CD4-positive, CD25-positive, alpha-beta regulatory T cell (primary cell): Measurements from ENCODE around the gene EID1. TPM values are rescaled to one million over a fixed set of nuclear protein-coding genes. Genes with fewer than 3 reads are reported as not detected.
A peak's percentile ranks its signal among the peaks of the same experiment; 100 is the strongest.

Source experiments
- ATAC-seq, 2 donors: fragments of 150-1000 bp; cut with Tn5 transposase; one replicate each; pipeline ENCODE4 v1.10.0; 2021; ENCODE audit warnings: low read depth in 2 of 2, moderate number of reproducible peaks in 2 of 2, moderate library complexity in 1 of 2
- DNase-seq, 3 donors: peaks; one replicate each; pipeline versions ENCODE4 v3.0.0 to v3.0.0-alpha.2; 2012 to 2022; ENCODE audit warnings: mixed read lengths in 1 of 3
- H3K27ac ChIP-seq: one replicate; pipeline ENCODE4 v1.7.0; 2013; ENCODE audit warnings: mild to moderate bottlenecking, low read length; ENCODE audit not compliant: insufficient read depth, poor library complexity, severe bottlenecking
- H3K27me3 ChIP-seq: one replicate; pipeline ENCODE4 v1.7.0; 2013; ENCODE audit warnings: low read length; ENCODE audit not compliant: control insufficient read depth, insufficient read depth
- H3K36me3 ChIP-seq: one replicate; pipeline ENCODE4 v1.7.0; 2013; ENCODE audit warnings: mild to moderate bottlenecking, low read length, moderate library complexity; ENCODE audit not compliant: control insufficient read depth, insufficient read depth
- H3K4me1 ChIP-seq: 2 replicates; pipeline ENCODE4 v1.7.0; 2013; ENCODE audit warnings: mild to moderate bottlenecking, low read length; ENCODE audit not compliant: insufficient read depth, control insufficient read depth, poor library complexity, severe bottlenecking
- H3K4me3 ChIP-seq: one replicate; pipeline ENCODE4 v1.7.0; 2013; ENCODE audit warnings: low read depth, mild to moderate bottlenecking, low read length, moderate library complexity
- H3K9me3 ChIP-seq, 2 experiments: 1 replicate in 1 of 2; 2 replicates in 1 of 2; pipeline ENCODE4 v1.7.0; 2013; ENCODE audit warnings: low read length in 2 of 2, mild to moderate bottlenecking in 1 of 2, moderate library complexity in 1 of 2; ENCODE audit not compliant: control insufficient read depth in 2 of 2
- H3K27ac Mint-ChIP-seq, 3 donors: one replicate each; pipeline ENCODE4 v1.8.0; 2020 to 2022; ENCODE audit warnings: mild to moderate bottlenecking in 3 of 3, mixed read lengths in 3 of 3, moderate library complexity in 2 of 3
- H3K27me3 Mint-ChIP-seq: one replicate; pipeline ENCODE4 v1.8.0; 2022; ENCODE audit warnings: mild to moderate bottlenecking, mixed read lengths
- H3K36me3 Mint-ChIP-seq: one replicate; pipeline ENCODE4 v1.8.0; 2020; ENCODE audit warnings: mixed read lengths
- H3K4me1 Mint-ChIP-seq, 4 donors: one replicate each; pipeline ENCODE4 v1.8.0; 2020 to 2022; ENCODE audit warnings: mixed read lengths in 4 of 4, mild to moderate bottlenecking in 1 of 4
- H3K4me3 Mint-ChIP-seq, 4 donors: one replicate each; pipeline ENCODE4 v1.8.0; 2020 to 2022; ENCODE audit warnings: mild to moderate bottlenecking in 4 of 4, mixed read lengths in 4 of 4, moderate library complexity in 3 of 4
- H3K9me3 Mint-ChIP-seq, 7 donors: one replicate each; pipeline ENCODE4 v1.8.0; 2020 to 2022; ENCODE audit warnings: mixed read lengths in 7 of 7, mild to moderate bottlenecking in 3 of 7, moderate library complexity in 2 of 7
- polyA plus RNA-seq, 4 donors: library from polyadenylated mRNA; unstranded; fragments of 300-500 nt; fragmentation: Illumina TruSeq; gene quantifications; one replicate each; pipeline ENCODE4 v1.2.3, GENCODE V29; 2021
- total RNA-seq: library from RNA; stranded (reverse); gene quantifications from one replicate; pipeline ENCODE4 v1.2.3, GENCODE V29; 2022

Gene EID1
- total and polyA plus RNA-seq, 5 donors from 2014 or later, result 67.8 to 274 (median 244) TPM

- Mint-ChIP-seq H3K4me3 (no peak overlapping the region), H3K9me3 (peaks cover 0 to 8% (median 0%) of the 10 kb centered on the region in 7 donors), H3K27ac (no peak overlapping the region), H3K27me3 (peaks cover 37% of the 10 kb centered on the region), H3K36me3 (no peaks in the 10 kb centered on the region), H3K4me1 (no peaks in the 10 kb centered on the region)
- DNase-seq (no peak), ATAC-seq (no peak)
- Histone ChIP-seq H3K27ac (no peak overlapping the region), H3K27me3 (peaks cover 5% of the 10 kb centered on the region), H3K9me3 (no peaks in the 10 kb centered on the region), H3K4me3 (no peak overlapping the region), H3K36me3 (no peaks in the 10 kb centered on the region), H3K4me1 (no peaks in the 10 kb centered on the region)
Measured at GRCh38 chr15:48913141-48913540, 35.2 kb downstream of the EID1 start.

- no peak for ATAC-seq
- Mint-ChIP-seq H3K4me3 (no peak overlapping the region), H3K27ac (no peak overlapping the region), H3K9me3 (peaks cover 0 to 6% (median 0%) of the 10 kb centered on the region in 7 donors), H3K36me3 (no peaks in the 10 kb centered on the region), H3K4me1 (no peaks in the 10 kb centered on the region), H3K27me3 (peaks cover 29% of the 10 kb centered on the region)
- no peak overlapping the region for H3K27ac ChIP-seq
- H3K9me3 ChIP-seq, result no peaks in the 10 kb centered on the region
- DNase-seq, result no peak
- H3K4me3 ChIP-seq, result no peak overlapping the region
- H3K4me1 ChIP-seq, result no peaks in the 10 kb centered on the region
- no peaks in the 10 kb centered on the region for H3K36me3 ChIP-seq
- H3K27me3 ChIP-seq, result peaks cover 7% of the 10 kb centered on the region
Measured at GRCh38 chr15:48914717-48915116, 36.8 kb downstream of the EID1 start.

GRCh38 chr15:48915861-48916260 lies 37.9 kb downstream of the EID1 start:
- no peak overlapping the region for H3K4me3 ChIP-seq
- no peaks in the 10 kb centered on the region for H3K9me3 ChIP-seq
- H3K27ac ChIP-seq, result no peak overlapping the region
- H3K27me3 Mint-ChIP-seq, result peaks cover 30% of the 10 kb centered on the region
- H3K4me1 ChIP-seq, result no peaks in the 10 kb centered on the region
- ATAC-seq, result no peak
- H3K9me3 Mint-ChIP-seq, result peaks cover 0 to 6% (median 0%) of the 10 kb centered on the region in 7 donors
- H3K4me3 Mint-ChIP-seq, result no peak overlapping the region
- no peaks in the 10 kb centered on the region for H3K4me1 Mint-ChIP-seq
- H3K27ac Mint-ChIP-seq, result no peak overlapping the region
- H3K27me3 ChIP-seq, result peaks cover 8% of the 10 kb centered on the region
- H3K36me3 Mint-ChIP-seq, result no peaks in the 10 kb centered on the region
- DNase-seq, result no peak
- H3K36me3 ChIP-seq, result no peaks in the 10 kb centered on the region

DNA sequence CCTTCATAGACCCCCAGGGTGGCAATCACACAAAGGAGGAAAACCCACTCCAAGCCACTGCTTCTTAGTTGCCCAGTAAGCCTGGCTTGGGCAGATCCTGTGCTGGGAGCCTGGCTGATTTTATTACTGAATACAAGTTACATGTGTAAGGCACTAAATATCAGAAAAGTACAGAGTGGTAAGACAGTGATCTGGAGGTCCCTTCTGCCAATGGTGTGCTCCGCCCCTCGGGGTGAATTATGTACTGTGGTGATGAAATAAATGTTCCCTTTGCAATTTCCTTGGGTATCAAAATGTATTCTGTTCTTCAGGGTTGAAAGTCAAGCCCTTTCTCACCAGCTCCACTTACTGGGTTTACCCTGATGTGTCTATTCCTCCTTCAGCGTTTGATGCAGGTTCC lies 38.8 kb downstream of the EID1 start:
- H3K36me3 Mint-ChIP-seq, result no peaks in the 10 kb centered on the region
- peaks cover 0 to 1% (median 0%) of the 10 kb centered on the region in 7 donors for H3K9me3 Mint-ChIP-seq
- no peaks in the 10 kb centered on the region for H3K9me3 ChIP-seq
- DNase-seq (no peak), ATAC-seq (no peak)
- H3K4me3 ChIP-seq, result no peak overlapping the region
- no peaks in the 10 kb centered on the region for H3K4me1 Mint-ChIP-seq
- H3K27ac ChIP-seq, result no peak overlapping the region
- H3K27ac Mint-ChIP-seq, result peak overlapping the region in 1 of 3 donors; percentile 49
- H3K36me3 ChIP-seq, result no peaks in the 10 kb centered on the region
- peaks cover 27% of the 10 kb centered on the region for H3K27me3 Mint-ChIP-seq
- peaks cover 12% of the 10 kb centered on the region for H3K27me3 ChIP-seq
- H3K4me1 ChIP-seq, result no peaks in the 10 kb centered on the region
- H3K4me3 Mint-ChIP-seq, result no peak overlapping the region

DNA sequence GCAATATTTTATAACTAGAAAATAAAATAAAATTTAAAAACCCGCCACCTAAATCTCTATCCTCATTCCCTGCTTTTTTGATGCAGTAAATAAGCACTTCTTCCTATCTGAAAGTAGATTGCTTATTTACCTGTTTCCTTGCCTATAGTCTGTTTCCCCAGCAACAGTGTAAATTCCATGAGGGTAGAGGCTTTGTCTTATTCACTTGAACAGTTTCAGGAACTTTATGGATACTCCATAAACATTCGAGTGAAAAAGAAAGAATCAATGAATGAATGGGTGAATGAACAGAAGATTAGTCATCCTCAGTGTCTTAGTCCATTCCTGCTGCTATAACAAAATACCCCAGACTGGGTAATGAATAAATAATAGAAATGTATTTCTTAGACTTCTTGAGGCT lies 44.1 kb downstream of the EID1 start:
- no peaks in the 10 kb centered on the region for H3K36me3 ChIP-seq
- Mint-ChIP-seq H3K9me3 (peaks cover 0 to 1% (median 0%) of the 10 kb centered on the region in 7 donors), H3K36me3 (no peaks in the 10 kb centered on the region), H3K27me3 (peaks cover 19% of the 10 kb centered on the region), H3K27ac (no peak overlapping the region), H3K4me3 (no peak overlapping the region), H3K4me1 (peaks cover 0 to 3% (median under 1%) of the 10 kb centered on the region in 4 donors)
- H3K4me3 ChIP-seq, result no peak overlapping the region
- DNase-seq, result no peak
- H3K9me3 ChIP-seq, result no peaks in the 10 kb centered on the region
- H3K27me3 ChIP-seq, result peaks cover 10% of the 10 kb centered on the region
- H3K27ac ChIP-seq, result no peak overlapping the region
- no peaks in the 10 kb centered on the region for H3K4me1 ChIP-seq
- no peak for ATAC-seq

DNA sequence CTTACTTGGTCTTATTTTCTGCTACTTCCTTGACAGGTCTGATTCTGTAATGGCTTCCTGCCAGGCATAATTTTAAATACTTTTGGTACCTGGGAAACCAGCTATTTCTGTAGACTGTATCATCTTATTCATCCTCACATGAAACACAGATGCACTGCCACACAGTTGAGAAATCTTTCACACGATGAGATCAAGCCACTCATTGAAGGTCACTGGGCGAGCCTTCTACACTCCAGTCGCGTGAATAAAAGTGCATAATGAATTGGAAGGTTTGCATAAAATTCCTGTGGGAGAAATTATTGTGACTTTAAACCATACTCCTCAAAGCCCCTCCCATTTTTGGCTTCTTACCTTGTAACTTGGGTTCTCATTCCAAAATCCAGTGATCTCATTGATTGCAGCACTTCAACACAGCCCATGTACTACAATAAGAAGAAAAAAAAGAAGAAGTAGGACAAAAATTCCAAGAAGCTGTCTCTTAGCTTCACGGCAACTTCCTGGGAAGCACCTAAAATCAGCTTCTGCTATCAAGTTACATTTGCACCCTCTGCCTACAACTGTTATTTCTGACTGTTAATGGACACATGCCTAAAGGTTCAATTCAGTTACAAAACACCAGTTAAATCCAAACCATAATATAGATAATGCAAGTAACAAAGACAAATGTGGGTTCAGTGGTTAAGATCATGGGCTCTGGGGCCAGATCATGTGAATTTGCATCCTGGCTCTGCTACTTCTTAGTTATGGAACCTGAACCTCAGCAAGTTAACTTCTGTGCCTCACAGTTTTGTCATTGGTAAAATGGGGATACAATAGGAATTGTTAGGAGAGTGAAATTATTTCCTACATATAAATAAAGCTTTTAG lies 46.8 kb downstream of the EID1 start:
- H3K27me3 ChIP-seq, result peaks cover 11% of the 10 kb centered on the region
- Mint-ChIP-seq H3K36me3 (no peaks in the 10 kb centered on the region), H3K4me3 (no peak overlapping the region), H3K9me3 (peaks cover 0 to 1% (median 0%) of the 10 kb centered on the region in 7 donors), H3K27ac (no peak overlapping the region), H3K4me1 (peaks cover 0 to 3% (median under 1%) of the 10 kb centered on the region in 4 donors), H3K27me3 (peaks cover 21% of the 10 kb centered on the region)
- no peaks in the 10 kb centered on the region for H3K9me3 ChIP-seq
- no peaks in the 10 kb centered on the region for H3K36me3 ChIP-seq
- H3K4me1 ChIP-seq, result no peaks in the 10 kb centered on the region
- H3K4me3 ChIP-seq, result no peak overlapping the region
- H3K27ac ChIP-seq, result no peak overlapping the region
- DNase-seq (no peak), ATAC-seq (no peak)

DNA sequence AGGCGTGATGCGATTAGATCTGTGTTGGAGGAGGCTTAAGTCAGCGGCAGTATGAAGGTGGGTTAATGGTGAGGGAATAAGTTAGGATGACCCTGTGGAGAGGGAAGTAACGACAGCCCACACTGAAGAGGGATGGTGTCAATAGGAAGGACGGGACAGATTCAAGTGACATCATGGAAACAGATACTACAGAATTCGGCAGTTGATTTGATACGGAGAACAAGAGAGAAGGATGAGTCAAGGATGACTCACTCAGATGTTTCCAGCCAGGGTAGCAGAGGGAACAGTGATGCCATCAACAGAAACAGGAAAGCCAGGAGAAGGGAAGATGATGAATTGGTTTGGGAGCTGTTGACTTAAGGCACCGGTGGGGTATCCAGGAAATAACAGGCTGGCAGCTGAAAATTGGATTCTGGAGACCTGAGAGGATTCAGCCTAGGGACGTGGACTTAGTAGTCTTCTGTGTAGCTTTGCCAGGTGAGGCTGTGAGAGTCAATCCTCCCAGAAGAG lies 47.8 kb downstream of the EID1 start:
- Histone ChIP-seq H3K9me3 (no peaks in the 10 kb centered on the region), H3K36me3 (no peaks in the 10 kb centered on the region), H3K27ac (no peak overlapping the region), H3K4me1 (no peaks in the 10 kb centered on the region), H3K27me3 (peaks cover 10% of the 10 kb centered on the region), H3K4me3 (no peak overlapping the region)
- ATAC-seq, result no peak
- Mint-ChIP-seq H3K27me3 (peaks cover 21% of the 10 kb centered on the region), H3K4me1 (peaks cover 0 to 3% (median under 1%) of the 10 kb centered on the region in 4 donors), H3K36me3 (no peaks in the 10 kb centered on the region), H3K4me3 (no peak overlapping the region), H3K9me3 (peaks cover 0 to 1% (median 0%) of the 10 kb centered on the region in 7 donors), H3K27ac (peak overlapping the region in 1 of 3 donors; percentile 52)
- DNase-seq, result no peak
